Stimulated activated CD8-positive, alpha-beta memory T cell treated with anti-CD3 and anti-CD28 coated beads, Interleukin-7, amount 100 ng/mL, for 24 hours (primary cell): ENCODE results near the gene BDH1.
"Not testable (repeated sequence)": the region's sequence is repeated elsewhere in the genome, so short reads cannot be mapped to it uniquely, and the experiment has no call there.

Source experiments
- DNase-seq: peaks from one replicate; pipeline ENCODE4 v3.0.0-alpha.2; 2020; ENCODE audit warnings: low read depth

BDH1 gene, protein sequence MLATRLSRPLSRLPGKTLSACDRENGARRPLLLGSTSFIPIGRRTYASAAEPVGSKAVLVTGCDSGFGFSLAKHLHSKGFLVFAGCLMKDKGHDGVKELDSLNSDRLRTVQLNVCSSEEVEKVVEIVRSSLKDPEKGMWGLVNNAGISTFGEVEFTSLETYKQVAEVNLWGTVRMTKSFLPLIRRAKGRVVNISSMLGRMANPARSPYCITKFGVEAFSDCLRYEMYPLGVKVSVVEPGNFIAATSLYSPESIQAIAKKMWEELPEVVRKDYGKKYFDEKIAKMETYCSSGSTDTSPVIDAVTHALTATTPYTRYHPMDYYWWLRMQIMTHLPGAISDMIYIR

DNA sequence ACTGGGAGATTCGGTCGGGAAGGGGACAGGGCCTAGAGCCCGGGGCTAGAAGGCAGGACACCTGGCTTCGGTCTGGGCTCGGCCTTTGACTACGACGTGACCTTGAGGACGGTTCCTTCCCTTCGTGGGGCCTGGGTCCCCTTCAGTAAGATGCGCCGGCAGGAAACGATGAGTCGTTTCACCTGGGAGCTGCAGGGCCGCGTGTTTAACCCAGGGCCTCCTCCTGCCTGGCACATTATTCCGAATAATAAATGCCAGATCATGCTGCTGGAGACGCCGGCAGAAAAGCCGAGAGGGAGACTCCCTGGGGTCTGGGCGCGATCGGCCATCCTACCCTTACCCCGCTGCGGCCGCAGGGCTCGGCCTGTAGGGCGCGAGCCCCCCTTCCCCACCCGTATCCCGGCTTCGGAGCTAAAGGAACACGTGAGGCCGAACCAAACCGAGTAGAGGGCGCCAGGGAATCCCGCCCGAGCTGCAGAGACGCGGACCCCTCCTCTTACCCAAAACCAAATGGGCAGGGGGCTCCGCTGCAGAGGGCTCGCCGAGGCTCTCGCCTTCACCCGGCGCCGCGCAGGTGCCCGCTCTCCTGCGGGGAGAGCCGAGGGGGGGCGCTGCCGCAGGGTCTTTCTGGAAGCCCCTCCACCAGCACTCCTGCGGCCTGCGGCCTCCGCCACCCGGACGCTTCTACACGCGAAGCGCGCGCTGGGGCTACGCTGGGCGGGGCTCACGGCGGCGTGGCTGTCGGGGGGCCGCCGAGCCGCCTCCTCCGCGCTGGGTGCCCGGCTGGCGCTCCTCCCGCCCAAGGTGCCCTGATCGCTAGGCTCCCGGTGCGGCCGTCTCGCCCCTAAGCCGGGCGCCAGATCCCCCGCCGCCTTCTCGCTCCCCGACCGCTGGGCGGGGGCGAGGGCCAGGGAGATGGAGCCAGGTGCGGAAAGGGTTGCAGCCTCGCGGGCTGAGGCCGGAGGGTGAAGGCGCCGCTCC is at the start of gene BDH1:
TSS of gene BDH1 (minus strand) at position 688 of the 981 bp plus-strand sequence. CDS start 9,525 bp downstream, outside the sequence.
- DNase-seq, result peak; percentile 34

DNA sequence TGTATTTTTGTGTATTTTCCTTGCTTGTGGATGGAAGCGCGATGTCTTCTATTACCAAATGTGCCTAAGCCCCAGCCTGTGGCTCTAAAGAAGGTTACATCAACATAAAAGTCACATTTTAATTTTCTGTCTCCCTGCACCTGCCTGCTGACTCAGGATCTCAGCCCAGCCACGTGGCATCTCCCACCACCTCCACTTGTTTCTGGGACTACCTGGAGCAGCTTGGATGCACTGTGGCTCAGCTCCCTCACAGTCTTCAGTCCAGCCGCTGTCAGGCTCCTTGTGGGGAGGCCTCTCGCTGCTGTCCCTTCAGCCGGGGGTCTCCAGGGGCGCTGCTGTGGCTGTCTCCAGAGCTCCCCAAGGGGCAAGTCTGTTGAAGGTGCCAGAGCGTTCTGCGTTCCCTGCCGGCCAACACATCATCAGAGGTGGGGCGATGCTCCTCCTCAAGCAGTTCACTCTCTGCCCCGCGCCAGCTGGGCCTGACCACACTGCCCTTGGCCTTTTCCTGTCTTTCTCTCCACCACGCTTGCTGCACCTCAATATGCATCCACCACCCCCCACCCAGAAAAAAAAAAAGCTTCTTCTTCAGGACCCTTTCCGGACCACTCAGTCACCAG is 47.7 kb upstream of the BDH1 start:
- DNase-seq, result no peak

GRCh38 chr3:197602351-197602750 is 46.6 kb upstream of the BDH1 start:
- not testable (repeated sequence) for DNase-seq

DNA sequence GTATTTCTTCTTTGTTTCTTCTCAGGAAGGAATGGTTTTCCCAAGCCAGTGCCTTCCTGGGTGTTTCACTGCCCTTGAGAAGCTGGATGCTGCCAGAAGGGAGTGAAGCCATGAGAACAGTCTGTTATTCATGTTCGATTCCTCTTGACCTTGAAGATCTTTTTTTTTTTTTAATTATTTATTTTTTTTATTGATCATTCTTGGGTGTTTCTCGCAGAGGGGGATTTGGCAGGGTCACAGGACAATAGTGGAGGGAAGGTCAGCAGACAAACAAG is 45.7 kb upstream of the BDH1 start:
- DNase-seq, result not testable (repeated sequence)

DNA sequence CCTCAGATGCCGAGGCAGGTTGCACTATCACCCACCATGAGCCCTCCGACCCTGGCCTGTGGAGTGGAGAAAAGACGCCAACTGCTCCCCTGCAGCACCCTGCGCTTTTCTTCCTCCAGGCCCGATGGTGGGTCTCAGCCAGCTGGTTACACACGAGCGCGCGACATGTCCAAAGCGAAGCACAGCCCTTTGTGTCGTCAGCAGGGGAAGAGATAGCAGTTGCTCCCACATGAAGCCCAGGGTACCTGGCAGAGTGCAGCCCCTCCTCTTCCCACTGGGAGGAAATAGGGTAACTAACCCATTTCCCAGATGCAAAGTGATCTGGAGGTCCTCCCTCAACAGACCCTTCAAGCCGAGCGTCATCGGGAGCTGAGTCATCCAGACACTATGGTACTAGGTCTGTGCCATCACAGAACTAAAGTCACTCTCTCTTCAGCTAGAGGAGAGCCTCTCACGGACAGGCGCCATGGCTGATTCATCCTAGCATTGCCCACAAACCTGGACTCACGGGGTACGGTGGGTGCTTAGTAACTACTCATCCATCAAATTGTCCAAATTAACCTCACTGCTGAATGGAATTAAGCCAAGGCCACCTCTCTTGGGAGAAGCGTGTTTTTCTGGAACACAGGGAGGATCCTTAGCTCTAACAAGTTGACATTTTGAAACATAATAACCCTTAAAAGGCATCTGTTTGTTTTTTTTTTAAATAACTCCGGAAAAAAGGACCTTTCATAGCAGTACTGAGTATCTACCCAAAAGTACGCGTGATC is 45.2 kb upstream of the BDH1 start:
- DNase-seq, result no peak

GRCh38 chr3:197599089-197599765 is 43.5 kb upstream of the BDH1 start:
- DNase-seq, result peak; percentile 53

DNA sequence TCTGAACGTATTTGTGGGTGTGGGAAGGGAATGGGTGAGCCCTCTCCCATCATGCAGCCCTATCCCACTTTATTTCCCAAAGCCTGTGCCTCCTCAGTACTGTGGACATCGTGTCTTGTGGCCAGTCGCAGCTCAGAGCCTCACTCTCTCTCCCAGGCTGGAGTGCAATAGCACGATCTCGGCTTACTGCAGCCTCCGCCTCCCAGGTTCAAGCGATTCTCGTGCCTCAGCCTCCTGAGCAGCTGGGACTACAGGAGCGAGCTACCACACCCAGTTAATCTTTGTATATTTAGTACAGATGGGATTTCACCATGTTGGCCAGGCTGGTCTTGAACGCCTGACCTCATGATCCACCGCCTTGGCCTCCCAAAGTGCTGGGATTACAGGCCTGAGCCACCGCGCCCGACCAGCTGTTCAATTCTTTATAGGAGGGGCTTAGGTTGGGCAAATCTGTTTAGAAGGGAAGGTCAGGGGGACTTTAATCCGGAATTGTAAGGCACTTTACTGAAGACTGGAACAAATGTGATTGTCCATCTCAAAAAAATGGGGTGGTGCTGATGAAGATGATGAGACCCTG is 42.7 kb upstream of the BDH1 start:
- DNase-seq, result no peak

GRCh38 chr3:197597335-197597734 is 41.6 kb upstream of the BDH1 start:
- DNase-seq, result no peak

- no peak for DNase-seq
These were observed 39.9 kb upstream of the BDH1 start for GRCh38 chr3:197595470-197596185.

- DNase-seq, result no peak
These were observed 37.2 kb upstream of the BDH1 start for GRCh38 chr3:197593046-197593380.

DNA sequence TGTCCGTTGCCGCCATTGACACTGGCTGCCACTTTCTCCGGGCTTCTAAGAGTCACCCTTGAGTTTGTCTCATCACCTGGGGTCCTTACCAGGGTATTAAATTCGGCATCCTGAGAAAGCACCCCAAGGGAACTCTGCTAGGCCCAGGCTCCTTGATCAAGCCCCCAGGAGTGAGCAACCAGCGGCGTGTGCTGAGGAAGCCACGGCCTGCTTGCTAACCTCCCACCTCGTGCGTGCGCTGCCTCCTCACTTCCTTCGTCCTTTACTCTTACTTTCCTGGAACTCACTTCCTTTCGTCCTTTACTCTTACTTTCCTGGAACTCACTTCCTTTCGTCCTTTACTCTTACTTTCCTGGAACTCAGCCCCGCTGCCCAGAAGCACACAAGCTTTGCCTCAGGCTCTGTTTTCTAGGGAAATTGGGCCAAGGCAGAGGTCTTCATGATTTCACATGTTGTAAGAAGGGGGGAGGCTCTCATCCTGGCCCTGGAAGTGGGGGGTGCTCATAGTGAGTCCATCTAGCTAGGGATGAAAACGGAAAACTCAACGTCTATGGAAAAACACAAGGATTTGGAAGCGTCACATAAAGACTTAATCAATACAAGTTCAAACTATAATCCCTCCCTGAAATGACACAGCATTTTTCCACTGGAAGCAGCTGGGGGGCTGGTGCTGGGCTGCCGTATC is 36.7 kb upstream of the BDH1 start:
- DNase-seq, result no peak

- no peak for DNase-seq
These were observed 36.0 kb upstream of the BDH1 start for GRCh38 chr3:197591816-197592215.

- DNase-seq, result no peak
These were observed 34.7 kb upstream of the BDH1 start for GRCh38 chr3:197590313-197590962.

DNA sequence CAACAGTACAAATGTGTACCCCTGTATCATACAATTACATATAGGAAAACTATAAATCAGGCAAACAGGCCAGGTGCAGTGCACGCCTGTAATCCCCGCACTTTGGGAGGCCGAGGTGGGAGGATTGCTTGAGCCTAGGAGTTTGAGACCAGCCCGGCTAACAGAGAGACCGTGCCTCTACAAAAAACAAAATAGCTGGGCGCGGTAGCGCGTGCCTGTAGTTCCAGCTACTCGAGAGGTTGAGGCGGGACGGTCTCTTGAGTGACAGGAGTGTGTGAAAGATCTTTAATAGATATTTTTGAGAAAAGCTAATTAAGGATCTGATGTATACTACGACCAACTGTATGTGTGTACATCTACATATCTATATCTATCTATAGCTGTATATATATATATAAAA is 33.8 kb upstream of the BDH1 start:
- DNase-seq, result no peak

- DNase-seq, result not testable (repeated sequence)
These were observed 31.0 kb upstream of the BDH1 start for GRCh38 chr3:197586768-197587167.

GRCh38 chr3:197586181-197586580 is 30.4 kb upstream of the BDH1 start:
- DNase-seq, result no peak

DNA sequence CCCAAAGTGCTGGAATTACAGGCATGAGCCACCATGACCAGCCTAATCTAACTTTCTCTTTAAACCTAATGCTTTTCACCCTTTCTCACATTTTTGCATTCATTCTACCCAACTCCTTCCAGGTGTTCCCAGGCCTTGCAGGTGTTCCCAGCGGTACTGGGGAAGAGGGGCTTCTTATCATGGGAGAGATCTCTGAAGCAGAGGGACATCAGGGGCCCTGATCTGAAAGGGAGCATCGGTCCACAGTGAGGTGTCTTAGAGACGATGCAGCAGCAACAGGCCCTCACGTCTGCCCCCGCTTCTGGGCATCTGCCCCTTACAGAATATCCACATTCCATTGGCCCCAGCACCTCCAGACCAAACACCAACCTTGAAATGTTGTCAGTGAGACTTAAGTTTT is 29.0 kb upstream of the BDH1 start:
- DNase-seq, result no peak

DNA sequence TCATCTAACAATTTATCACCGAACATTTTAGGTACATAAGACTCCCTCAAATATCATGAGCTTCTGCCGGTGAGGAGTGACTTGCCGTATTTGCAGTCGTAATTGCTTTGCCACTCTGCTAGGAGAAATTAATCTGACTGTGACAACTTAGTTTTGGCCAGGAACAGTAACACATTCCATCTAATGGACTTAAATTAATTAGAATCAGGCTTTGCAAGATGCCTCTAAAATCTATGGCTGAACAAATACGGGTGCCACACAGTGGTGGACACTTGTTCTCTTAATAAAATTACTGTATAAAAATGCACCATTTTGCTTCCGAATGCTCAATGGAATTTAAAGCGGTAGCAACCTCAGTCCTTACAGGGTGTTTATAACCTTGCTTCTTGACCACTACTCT is 27.6 kb upstream of the BDH1 start:
- DNase-seq, result no peak

DNA sequence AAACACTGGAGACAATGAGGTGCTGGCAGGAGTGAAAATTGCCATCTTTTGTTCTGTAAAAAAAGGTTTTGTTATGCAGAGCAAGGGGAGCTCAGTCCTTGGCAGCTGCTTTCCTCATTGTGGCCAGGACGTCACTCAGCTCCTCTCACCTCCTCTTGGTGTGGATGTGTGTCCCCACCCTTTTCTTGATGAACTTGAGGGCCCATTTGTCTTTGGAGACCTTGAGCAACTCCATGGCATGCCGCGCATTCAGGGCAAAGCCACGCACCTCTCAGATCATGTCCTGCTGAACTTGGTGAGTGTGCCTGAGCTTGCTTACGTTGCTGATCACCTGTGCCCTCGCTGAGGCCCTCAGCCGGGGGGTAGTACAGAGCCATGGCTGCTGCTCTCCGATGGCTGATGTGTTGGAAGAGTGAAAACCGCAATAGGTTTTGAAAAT is 24.5 kb upstream of the BDH1 start:
- DNase-seq, result no peak
